HepG2 (cell line): ENCODE results near the gene LRPPRC.

Experiments
- FIP1L1 ChIP-seq: fragments of 200-400 bp; formaldehyde crosslinking; IDR thresholded peaks from 2 replicates; pipeline ENCODE4 v1.6.1; 2018; ENCODE audit warnings: low read depth, mild to moderate bottlenecking, low read length, moderate library complexity, borderline replicate concordance; ENCODE audit not compliant: insufficient read depth
- ONECUT2 ChIP-seq: sonication (generic); formaldehyde crosslinking; IDR thresholded peaks from 2 replicates; pipeline ENCODE4 v1.4.0; 2020; ENCODE audit warnings: missing genetic modification reagents
- POLR2AphosphoS5 ChIP-seq: IDR thresholded peaks from 2 replicates; pipeline ENCODE4 v1.6.1; 2012; ENCODE audit warnings: low read depth, low read length
- YY1 ChIP-seq: IDR thresholded peaks from 2 replicates; pipeline ENCODE4 v1.6.1; 2011; ENCODE audit warnings: low read length, low read depth, moderate library complexity, mild to moderate bottlenecking; ENCODE audit not compliant: insufficient read depth, insufficient replicate concordance
- ZFP36 ChIP-seq: fragments of 150-350 bp; IDR thresholded peaks from 2 replicates; pipeline ENCODE4 v1.6.1; 2018; ENCODE audit warnings: borderline replicate concordance, low read length, low read depth; ENCODE audit not compliant: partially characterized antibody
- ZNF138 ChIP-seq: sonication (generic); formaldehyde crosslinking; IDR thresholded peaks from 2 replicates; pipeline ENCODE4 v1.5.0; 2020; ENCODE audit warnings: mild to moderate bottlenecking, low read depth, missing genetic modification reagents
- TF ChIP-seq, protein P1 (sequence below): sonication (generic); formaldehyde crosslinking; IDR thresholded peaks from 2 replicates; pipeline ENCODE4 v1.5.0; 2020; ENCODE audit warnings: mild to moderate bottlenecking, missing genetic modification reagents, moderate library complexity
- TF ChIP-seq, protein P2 (sequence below): sonication (generic); formaldehyde crosslinking; IDR thresholded peaks from 2 replicates; pipeline ENCODE4 v1.4.0; 2020; ENCODE audit warnings: missing genetic modification reagents

DNA sequence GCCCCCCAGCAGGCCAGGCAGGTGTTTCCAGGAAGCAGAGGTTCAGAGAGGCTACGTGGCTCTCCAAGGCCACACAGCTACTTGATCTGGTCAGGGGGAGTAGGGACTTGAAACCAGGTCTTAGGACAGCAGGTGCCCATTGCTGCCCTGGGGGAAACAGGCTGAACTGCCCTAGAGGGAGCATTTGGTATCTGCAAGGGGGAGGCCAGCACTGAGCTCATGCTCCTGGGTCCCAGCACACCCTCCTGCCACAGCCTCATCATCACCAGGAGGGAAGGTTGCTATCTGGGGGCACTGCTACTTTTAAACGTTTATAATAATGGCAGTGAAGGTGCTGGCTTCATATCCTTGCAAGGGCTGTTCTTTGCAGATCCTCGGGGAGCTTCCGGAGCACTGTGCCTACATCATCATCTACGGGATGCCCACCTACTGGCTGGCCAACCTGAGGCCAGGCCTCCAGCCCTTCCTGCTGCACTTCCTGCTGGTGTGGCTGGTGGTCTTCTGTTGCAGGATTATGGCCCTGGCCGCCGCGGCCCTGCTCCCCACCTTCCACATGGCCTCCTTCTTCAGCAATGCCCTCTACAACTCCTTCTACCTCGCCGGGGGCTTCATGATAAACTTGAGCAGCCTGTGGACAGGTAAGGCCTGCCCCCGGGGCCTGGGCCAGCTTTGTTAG, 120.9 kb downstream of the LRPPRC start:
- TF ChIP-seq, protein P1, sequence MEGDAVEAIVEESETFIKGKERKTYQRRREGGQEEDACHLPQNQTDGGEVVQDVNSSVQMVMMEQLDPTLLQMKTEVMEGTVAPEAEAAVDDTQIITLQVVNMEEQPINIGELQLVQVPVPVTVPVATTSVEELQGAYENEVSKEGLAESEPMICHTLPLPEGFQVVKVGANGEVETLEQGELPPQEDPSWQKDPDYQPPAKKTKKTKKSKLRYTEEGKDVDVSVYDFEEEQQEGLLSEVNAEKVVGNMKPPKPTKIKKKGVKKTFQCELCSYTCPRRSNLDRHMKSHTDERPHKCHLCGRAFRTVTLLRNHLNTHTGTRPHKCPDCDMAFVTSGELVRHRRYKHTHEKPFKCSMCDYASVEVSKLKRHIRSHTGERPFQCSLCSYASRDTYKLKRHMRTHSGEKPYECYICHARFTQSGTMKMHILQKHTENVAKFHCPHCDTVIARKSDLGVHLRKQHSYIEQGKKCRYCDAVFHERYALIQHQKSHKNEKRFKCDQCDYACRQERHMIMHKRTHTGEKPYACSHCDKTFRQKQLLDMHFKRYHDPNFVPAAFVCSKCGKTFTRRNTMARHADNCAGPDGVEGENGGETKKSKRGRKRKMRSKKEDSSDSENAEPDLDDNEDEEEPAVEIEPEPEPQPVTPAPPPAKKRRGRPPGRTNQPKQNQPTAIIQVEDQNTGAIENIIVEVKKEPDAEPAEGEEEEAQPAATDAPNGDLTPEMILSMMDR = no peak
- TF ChIP-seq FIP1L1 (no peak), ZFP36 (no peak), YY1 (no peak), POLR2AphosphoS5 (no peak), ZNF138 (CRISPR knock-in tag) (no peak), ONECUT2 (CRISPR knock-in tag) (no peak)
- TF ChIP-seq, protein P2, sequence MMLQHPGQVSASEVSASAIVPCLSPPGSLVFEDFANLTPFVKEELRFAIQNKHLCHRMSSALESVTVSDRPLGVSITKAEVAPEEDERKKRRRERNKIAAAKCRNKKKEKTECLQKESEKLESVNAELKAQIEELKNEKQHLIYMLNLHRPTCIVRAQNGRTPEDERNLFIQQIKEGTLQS = no peak
